Renal cortical epithelial cell (primary cell): ENCODE measurements around the gene METRN. TPM values are rescaled to one million over a fixed set of nuclear protein-coding genes. Genes with fewer than 3 reads are reported as not detected.

ENCODE experiments used
- DNase-seq: peaks from one replicate; pipeline ENCODE4 v3.0.0-alpha.2; 2011; ENCODE audit warnings: low read depth
- total RNA-seq: library from RNA; depleted of rRNA; stranded (reverse); fragments of >200 nt; gene quantifications from 2 replicates; pipeline ENCODE4 v1.2.3, GENCODE V29; 2014

METRN gene
- total RNA-seq, 1 donor from 2014 or later = 65.8 TPM

GRCh38 chr16:709566-710499 is 5.1 kb upstream of the METRN start:
- peak; percentile 44 for DNase-seq

- DNase-seq = no peak
These were observed 4.3 kb upstream of the METRN start for GRCh38 chr16:710500-711075.

GRCh38 chr16:711084-711483 is 3.8 kb upstream of the METRN start:
- no peak for DNase-seq

GRCh38 chr16:711548-712320 is 3.2 kb upstream of the METRN start:
- DNase-seq = peak; percentile 15

- peak; percentile 98 for DNase-seq
These were observed 2.1 kb upstream of the METRN start for GRCh38 chr16:712740-713250.

GRCh38 chr16:714079-714478 is 839 bp upstream of the METRN start:
- DNase-seq = no peak

GRCh38 chr16:715477-716199 is 720 bp downstream of the METRN start:
- no peak for DNase-seq

GRCh38 chr16:716200-716568 is 1.3 kb downstream of the METRN start:
- DNase-seq = peak; percentile 35

- no peak for DNase-seq
These were observed 1.9 kb downstream of the METRN start for GRCh38 chr16:716768-717325.

- DNase-seq = no peak
These were observed 2.7 kb downstream of the METRN start for GRCh38 chr16:717450-718245.

GRCh38 chr16:718389-718788 is 3.5 kb downstream of the METRN start:
- DNase-seq = no peak

GRCh38 chr16:718922-719321 is 4.0 kb downstream of the METRN start:
- DNase-seq = no peak

GRCh38 chr16:719815-720446 is 5.0 kb downstream of the METRN start:
- DNase-seq = peak; percentile 23

GRCh38 chr16:720447-720989 is 5.6 kb downstream of the METRN start:
- DNase-seq = peak; percentile 31

GRCh38 chr16:720990-721764 is 6.3 kb downstream of the METRN start, which contains the start of gene ANTKMT:
Gene ANTKMT, plus strand, starts transcription at chr16:721146. Its CDS starts 129 bp downstream, at chr16:721275.
- DNase-seq = peak; percentile 44

GRCh38 chr16:721765-722540 is 7.0 kb downstream of the METRN start:
- DNase-seq = no peak

GRCh38 chr16:722835-723633 is 8.1 kb downstream of the METRN start:
- no peak for DNase-seq
